K562 (cell line): ENCODE measurements around the gene ZC3H15. TPM values are rescaled to one million over a fixed set of nuclear protein-coding genes. Genes with fewer than 3 reads are reported as not detected.

ENCODE experiments used
- ATAC-seq: fragments of 200-7000 bp; cut with Tn5 transposase; 3 replicates; pipeline ENCODE4 v1.9.1; 2020; ENCODE audit warnings: moderate library complexity
- BruUV-seq: library from RNA; stranded (reverse); fragments of 400-500 nt; replicated peaks from 2 replicates; lab custom pipeline; 2021; lab: Mats Ljungman, UMichigan
- CTCF ChIA-PET: fragments of 300-600 bp; formaldehyde crosslinking; extraction: SDS; loops from one replicate; lab custom pipeline; 2021; ENCODE audit warnings: low intra/inter-chr PET ratio; lab: Yijun Ruan, JAX
- POLR2A ChIA-PET: fragments of 300-600, 350-650 bp; sonication (Branson Sonifier 250); formaldehyde crosslinking; extraction: SDS; loops from one replicate; lab custom pipeline; 2021; ENCODE audit warnings: antibody characterized with exemption, inconsistent platforms; lab: Yijun Ruan, JAX
- DNase-seq, 4 experiments: peaks; one replicate each; pipeline versions ENCODE4 v3.0.0 to v3.0.0-alpha.2; 2011 to 2018; ENCODE audit warnings: low spot score in 3 of 4, mixed read lengths in 3 of 4; ENCODE audit errors: extremely low read depth in 1 of 4
- FAIRE-seq: peaks from 2 replicates; lab custom pipeline; 2011; peaks lifted over from hg19 to GRCh38; lab: Jason Lieb, UNC
- H2AFZ ChIP-seq: 2 replicates; pipeline ENCODE4 v1.6.0; 2011; ENCODE audit warnings: low read depth, low read length, control low read depth, inconsistent platforms
- H3K27ac ChIP-seq: fragments of 200-600 bp; 3 replicates; pipeline ENCODE4 v1.8.0; 2011; ENCODE audit warnings: low read depth, mild to moderate bottlenecking, control low read depth, inconsistent platforms, low read length, moderate library complexity, mixed read lengths; ENCODE audit errors: extremely low read depth
- H3K27me3 ChIP-seq, 2 experiments: fragments of 300-600 bp in 1 of 2; 2 replicates in 1 of 2; 3 replicates in 1 of 2; pipeline versions ENCODE4 v1.6.0 to v1.8.0; 2011; ENCODE audit warnings: inconsistent platforms in 2 of 2, low read length in 2 of 2, mild to moderate bottlenecking in 1 of 2, mixed read lengths in 1 of 2, moderate library complexity in 1 of 2; ENCODE audit not compliant: control insufficient read depth in 2 of 2, insufficient read depth in 2 of 2
- H3K36me3 ChIP-seq: fragments of 300-600 bp; 3 replicates; pipeline ENCODE4 v1.8.0; 2011; ENCODE audit warnings: mild to moderate bottlenecking, low read length, inconsistent platforms; ENCODE audit not compliant: control insufficient read depth, insufficient read depth
- H3K4me1 ChIP-seq, 2 experiments: fragments of 200-600 bp in 1 of 2; replicated peaks in 1 of 2; 2 replicates in 1 of 2; 3 replicates in 1 of 2; pipeline versions ENCODE4 v1.5.1 to v1.8.0; 2011; ENCODE audit warnings: inconsistent platforms in 2 of 2, low read length in 2 of 2, mild to moderate bottlenecking in 1 of 2, mixed read lengths in 1 of 2, moderate library complexity in 1 of 2; ENCODE audit not compliant: control insufficient read depth in 2 of 2, insufficient read depth in 2 of 2
- H3K4me2 ChIP-seq: 2 replicates; pipeline ENCODE4 v1.6.1; 2011; ENCODE audit warnings: low read length, control low read depth, inconsistent platforms, mixed read lengths; ENCODE audit not compliant: insufficient read depth
- H3K4me3 ChIP-seq: fragments of 200-600 bp; sonication (generic), shearing (Covaris generic); 2 replicates; pipeline ENCODE4 v1.5.1; 2016; ENCODE audit warnings: control low read depth, inconsistent platforms
- H3K79me2 ChIP-seq: fragments of 200-600 bp; 3 replicates; pipeline ENCODE4 v1.8.0; 2011; ENCODE audit warnings: low read length, inconsistent platforms; ENCODE audit not compliant: control insufficient read depth, insufficient read depth
- H3K9ac ChIP-seq, 2 experiments: 2 replicates each; pipeline versions ENCODE4 v1.6.0 to v1.6.1; 2011; ENCODE audit warnings: low read depth in 2 of 2, low read length in 2 of 2, control low read depth in 1 of 2, inconsistent platforms in 1 of 2, mild to moderate bottlenecking in 1 of 2, mixed read lengths in 1 of 2; ENCODE audit not compliant: insufficient read depth in 1 of 2
- H3K9me1 ChIP-seq: one replicate; pipeline ENCODE4 v1.6.0; 2011; ENCODE audit warnings: inconsistent platforms, mild to moderate bottlenecking, low read length, moderate library complexity; ENCODE audit not compliant: control insufficient read depth, insufficient read depth
- H3K9me3 ChIP-seq: replicated peaks from 2 replicates; pipeline ENCODE4 v1.5.1; 2011; ENCODE audit warnings: low read depth, low read length, inconsistent platforms; ENCODE audit not compliant: control insufficient read depth, insufficient read depth
- H4K20me1 ChIP-seq: replicated peaks from 2 replicates; pipeline ENCODE4 v1.6.1; 2011; ENCODE audit warnings: low read length, inconsistent platforms, mixed read lengths; ENCODE audit not compliant: control insufficient read depth, insufficient read depth
- ARID1B ChIP-seq: fragments of 450-650 bp; IDR thresholded peaks from 2 replicates; pipeline ENCODE4 v1.6.1; 2016; ENCODE audit warnings: antibody characterized with exemption, mild to moderate bottlenecking, inconsistent platforms
- CEBPB ChIP-seq: fragments of 450-650 bp; IDR thresholded peaks from 2 replicates; pipeline ENCODE4 v1.6.1; 2016; ENCODE audit warnings: missing genetic modification characterization, missing compliant biosample characterization
- CTCF ChIP-seq, 3 experiments: IDR thresholded peaks in 2 of 3; conservative IDR thresholded peaks in 1 of 3; 2 replicates each; pipeline ENCODE4 v1.5.1; 2011 to 2012; ENCODE audit warnings: low read length in 3 of 3, mild to moderate bottlenecking in 3 of 3, control low read depth in 2 of 3, improper control_type of control experiment in 1 of 3, inconsistent platforms in 1 of 3, low read depth in 1 of 3, mixed read lengths in 1 of 3, moderate library complexity in 1 of 3; ENCODE audit not compliant: insufficient read depth in 2 of 3
- DEAF1 ChIP-seq: fragments of 450-650 bp; formaldehyde crosslinking; IDR thresholded peaks from 2 replicates; pipeline ENCODE4 v1.4.0; 2020; ENCODE audit warnings: mild to moderate bottlenecking, moderate library complexity
- DMBX1 ChIP-seq: fragments of 250-450 bp; sonication (Bioruptor Pico); IDR thresholded peaks from 2 replicates; pipeline ENCODE4 v1.8.0; 2022; ENCODE audit warnings: inconsistent platforms, mild to moderate bottlenecking, moderate library complexity, borderline replicate concordance
- KHSRP ChIP-seq: fragments of 450-650 bp; IDR thresholded peaks from 2 replicates; pipeline ENCODE4 v1.6.1; 2017
- LEF1 ChIP-seq: fragments of 450-650 bp; IDR thresholded peaks from 2 replicates; pipeline ENCODE4 v1.6.1; 2016; ENCODE audit warnings: mild to moderate bottlenecking
- RAD21 ChIP-seq, 2 experiments: fragments of 250-450 bp in 1 of 2; fragments of 450-650 bp in 1 of 2; sonication (Bioruptor Pico) in 1 of 2; formaldehyde crosslinking in 1 of 2; IDR thresholded peaks in 1 of 2; conservative IDR thresholded peaks in 1 of 2; 2 replicates each; pipeline versions ENCODE4 v1.4.0 to v1.8.0; 2020 to 2022; ENCODE audit warnings: mild to moderate bottlenecking in 2 of 2, moderate library complexity in 1 of 2
- SMARCA5 ChIP-seq: fragments of 450-650 bp; IDR thresholded peaks from 2 replicates; pipeline ENCODE4 v1.6.1; 2016
- TCF7L2 ChIP-seq: fragments of 150-350 bp; IDR thresholded peaks from 2 replicates; pipeline ENCODE4 v1.6.1; 2016; ENCODE audit warnings: low read depth, mild to moderate bottlenecking, low read length, moderate library complexity
- WGBS: fragments of 100-300 bp; shearing (Covaris generic); methylation state at CpG from one replicate; pipeline ENCODE4 v1.1.6; 2016; ENCODE audit warnings: low coverage, mixed read lengths; ENCODE audit not compliant: insufficient coverage; ENCODE audit errors: missing lambda C conversion rate; 5-methylcytosine and 5-hydroxymethylcytosine counted together
- in situ Hi-C: fragments of 300-500 bp; cut with MboI; formaldehyde crosslinking; loops from 4 replicates; pipeline ENCODE4 v1.15.0; 2018; ENCODE audit warnings: inconsistent platforms, mixed read lengths
- intact Hi-C: fragments of 100-400 bp; cut with micrococcal nuclease; formaldehyde crosslinking; loops from 2 replicates; pipeline ENCODE4 v1.14.2; 2022
- polyA plus RNA-seq, 8 experiments: library from polyadenylated mRNA; depleted of rRNA in 4 of 8; stranded (reverse) in 5 of 8; unstranded in 3 of 8; fragments of >200 nt; fragmentation: Nextera tagmentation in 2 of 8; fragmentation: Illumina TruSeq in 1 of 8; extraction: Ambion mirVana in 2 of 8; extraction: Trizol in 1 of 8; gene quantifications; 2 replicates each; pipeline versions ENCODE4 v1.2.1 to v1.2.3, GENCODE V29; 2011 to 2014; ENCODE audit warnings: inconsistent platforms in 1 of 8, missing spikeins in 1 of 8
- total RNA-seq, 7 experiments: library from RNA; depleted of rRNA in 6 of 7; stranded (reverse); fragments of >200 nt in 6 of 7; fragmentation: Illumina TruSeq in 2 of 7; extraction: Trizol in 2 of 7; gene quantifications; 2 replicates each; pipeline versions ENCODE4 v1.2.1 to v1.2.3, GENCODE V29; 2011 to 2021; ENCODE audit warnings: low replicate concordance in 1 of 7

The ZC3H15 gene
- total and polyA plus RNA-seq, 9 of the 15 experiments (the other 6 are each of a cell fraction or from before 2014, with no cell fraction given), result 132 to 286 (median 189) TPM

GRCh38 chr2:186498834-186499233 lies 12.8 kb downstream of the ZC3H15 start:
- no peaks in the 10 kb centered on the region for H3K9me1 ChIP-seq
- no peaks in the 10 kb centered on the region for H3K27me3 ChIP-seq
- no peak overlapping the region for H3K4me3 ChIP-seq
- ATAC-seq (no peak), DNase-seq (no peak), FAIRE-seq (no peak)
- no peak overlapping the region for H2AFZ ChIP-seq
- no TSS peak for BruUV-seq
- H3K27ac ChIP-seq, result no peak overlapping the region
- peaks cover 70% of the 10 kb centered on the region for H3K79me2 ChIP-seq
- no peaks in the 10 kb centered on the region for H3K4me1 ChIP-seq
- peaks cover 11% of the 10 kb centered on the region for H4K20me1 ChIP-seq
- H3K9me3 ChIP-seq, result no peaks in the 10 kb centered on the region
- no peak overlapping the region for H3K9ac ChIP-seq
- 86% methylated on average over 1 of the region's 1 CpG for WGBS
- ChIA-PET POLR2A (interaction anchor here (0.5 to 2.4 kb wide), 4 partner anchors 10 to 28 kb away, joined by 3 to 8 read pairs (median 4); partner anchors contain the start of gene ZC3H15), CTCF (no interaction called here)
- no peak for TF ChIP-seq TCF7L2
- H3K4me2 ChIP-seq, result no peak overlapping the region
- in situ Hi-C loops (no loop called here), intact Hi-C loops (no loop called here)
- peaks cover 95% of the 10 kb centered on the region for H3K36me3 ChIP-seq

GRCh38 chr2:186503827-186504606 lies 18.0 kb downstream of the ZC3H15 start:
- POLR2A ChIA-PET, result interaction anchor here (1.2 kb wide), 1 partner anchor 85 kb away, joined by 3 read pairs; no protein-coding TSS in a partner anchor
- H4K20me1 ChIP-seq, result no peaks in the 10 kb centered on the region
- DNase-seq (peak in 1 of 4 experiments; percentile 23), ATAC-seq (peak; percentile 66), FAIRE-seq (no peak)
- H3K9me1 ChIP-seq, result no peaks in the 10 kb centered on the region
- BruUV-seq, result no TSS peak
- intact Hi-C loops (loop anchor here (1.0 to 10.0 kb wide), 3 partner anchors 137 to 951 kb away; no protein-coding TSS in a partner anchor), in situ Hi-C loops (loop anchor here (10.0 kb wide), 1 partner anchor 141 kb away; no protein-coding TSS in a partner anchor)
- CTCF ChIA-PET, result interaction anchor here (0.6 to 4.1 kb wide), 3 partner anchors 138 to 399 kb away, joined by 3 to 39 read pairs (median 3); no protein-coding TSS in a partner anchor
- H3K9ac ChIP-seq, result no peak overlapping the region
- H3K4me1 ChIP-seq, result no peaks in the 10 kb centered on the region
- H3K27me3 ChIP-seq, result no peaks in the 10 kb centered on the region
- H3K9me3 ChIP-seq, result no peaks in the 10 kb centered on the region
- no peak overlapping the region for H3K27ac ChIP-seq
- no peak overlapping the region for H3K4me3 ChIP-seq
- WGBS, result 68% methylated on average over 5 of the region's 5 CpGs
- no peak overlapping the region for H3K4me2 ChIP-seq
- H2AFZ ChIP-seq, result no peak overlapping the region
- H3K36me3 ChIP-seq, result peaks cover 99% of the 10 kb centered on the region
- peaks cover 21% of the 10 kb centered on the region; the same call in 2 of the 3 replicates for H3K79me2 ChIP-seq
- TF ChIP-seq ARID1B (peak; percentile 17; the same call in 1 of the 2 replicates), CEBPB (tag) (peak; percentile 90), KHSRP (0 out of 2 replicates have a peak, but pooled peaks have one; percentile 25), CTCF (IDR thresholded peaks at IDR 0.05 in 2 of 3, conservative IDR thresholded peaks at IDR 0.05 in 1 of 3; ENCODE audit: insufficient read depth in 2 of 3, low read depth in 1 of 3, low read length in 3 of 3) (peak; percentile 28 to 63 (median 30); a peak in 4 of 6 replicates), DEAF1 (CRISPR knock-in tag) (peak; percentile 58), LEF1 (0 out of 2 replicates have a peak, but pooled peaks have one; percentile 22), SMARCA5 (no peak), DMBX1 (CRISPR knock-in tag) (no peak), RAD21 (CRISPR knock-in tag; conservative IDR thresholded peaks at IDR 0.05 in 1 of 2, IDR thresholded peaks at IDR 0.05 in 1 of 2) (peak; percentile 64 to 81)
